ENCODE measurements around the gene ARL6IP4. TPM values are rescaled to one million over a fixed set of nuclear protein-coding genes. Genes with fewer than 3 reads are reported as not detected.
A peak's percentile ranks its signal among the peaks of the same experiment; 100 is the strongest.

Gene ARL6IP4
- total RNA-seq, 1 experiment from 2014 or later = 272 TPM

DNA sequence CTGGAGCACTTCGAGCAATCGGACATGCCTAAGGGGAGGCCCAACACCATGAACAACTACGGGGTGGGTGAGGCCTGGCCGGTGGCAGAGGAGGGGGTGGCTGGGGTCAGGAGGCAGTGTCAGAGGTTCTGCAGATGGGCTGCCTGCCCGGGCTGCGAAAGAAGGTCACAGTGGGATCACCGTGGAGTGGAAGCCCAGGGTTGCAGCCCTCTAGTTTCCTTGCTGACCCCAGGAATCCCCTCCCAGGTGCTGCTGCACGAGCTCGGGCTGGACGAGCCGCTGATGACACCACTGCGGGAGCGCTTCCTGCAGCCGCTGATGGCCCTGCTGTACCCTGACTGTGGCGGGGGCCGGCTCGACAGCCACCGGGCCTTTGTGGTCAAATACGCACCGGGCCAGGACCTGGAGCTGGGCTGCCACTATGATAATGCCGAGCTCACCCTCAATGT, 1.9 kb upstream of the ARL6IP4 start:
- no peak for DNase-seq (ENCODE audit: low read depth)

DNA sequence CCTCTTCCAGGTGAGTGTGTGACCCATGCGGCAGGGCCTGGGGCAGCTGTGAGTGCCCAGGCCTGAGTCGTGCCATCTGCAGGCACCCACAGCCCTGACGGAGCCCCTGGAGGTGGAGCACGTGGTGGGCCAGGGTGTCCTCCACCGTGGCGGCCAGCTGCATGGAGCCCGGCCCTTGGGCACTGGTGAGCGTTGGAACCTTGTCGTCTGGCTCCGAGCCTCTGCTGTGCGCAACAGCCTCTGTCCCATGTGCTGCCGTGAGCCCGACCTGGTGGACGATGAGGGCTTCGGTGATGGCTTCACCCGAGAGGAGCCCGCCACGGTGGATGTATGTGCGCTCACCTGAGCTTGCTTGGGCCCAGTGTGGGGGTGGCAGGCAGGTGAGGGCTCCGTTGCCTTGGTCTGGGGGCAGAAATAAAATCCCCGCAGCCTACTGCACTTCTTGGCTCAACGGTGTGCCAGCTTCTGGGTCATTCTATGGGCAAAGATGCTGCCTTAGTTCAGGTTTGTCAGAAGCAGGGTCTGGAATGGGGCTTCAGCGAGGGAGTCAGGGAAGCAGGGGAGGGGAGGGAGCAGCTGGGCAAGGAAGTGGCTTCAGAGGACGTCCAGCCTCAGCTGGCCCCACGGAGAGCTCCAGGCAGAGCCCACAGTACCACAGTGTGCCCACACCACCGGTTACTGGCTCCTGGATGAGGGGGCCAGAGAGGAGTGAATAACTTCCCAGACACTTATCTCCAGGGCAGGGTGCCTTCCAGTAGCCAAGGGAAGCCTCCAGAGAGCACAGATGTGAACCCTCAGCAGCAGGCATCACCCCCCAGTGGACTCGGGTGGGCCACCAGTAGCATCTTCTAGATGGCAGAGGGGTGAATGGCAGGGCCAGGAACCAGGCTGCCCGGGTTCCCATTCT, 1.2 kb upstream of the ARL6IP4 start:
- DNase-seq (ENCODE audit: low read depth) = no peak

DNA sequence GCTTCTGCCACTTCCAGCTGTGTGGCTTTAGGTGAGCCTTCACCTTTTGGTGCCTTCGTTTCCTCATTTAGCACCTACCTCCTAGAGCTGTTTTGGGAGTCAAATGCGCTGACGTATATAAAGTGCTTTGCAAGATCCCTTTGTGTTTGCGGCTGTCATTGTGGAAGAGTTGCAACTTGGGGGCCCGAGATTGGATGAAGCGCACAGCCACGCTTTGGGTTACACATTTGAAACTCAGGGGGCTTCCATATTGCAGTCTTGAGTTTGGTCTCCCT, 636 bp upstream of the ARL6IP4 start:
- DNase-seq (ENCODE audit: low read depth) = no peak

DNA sequence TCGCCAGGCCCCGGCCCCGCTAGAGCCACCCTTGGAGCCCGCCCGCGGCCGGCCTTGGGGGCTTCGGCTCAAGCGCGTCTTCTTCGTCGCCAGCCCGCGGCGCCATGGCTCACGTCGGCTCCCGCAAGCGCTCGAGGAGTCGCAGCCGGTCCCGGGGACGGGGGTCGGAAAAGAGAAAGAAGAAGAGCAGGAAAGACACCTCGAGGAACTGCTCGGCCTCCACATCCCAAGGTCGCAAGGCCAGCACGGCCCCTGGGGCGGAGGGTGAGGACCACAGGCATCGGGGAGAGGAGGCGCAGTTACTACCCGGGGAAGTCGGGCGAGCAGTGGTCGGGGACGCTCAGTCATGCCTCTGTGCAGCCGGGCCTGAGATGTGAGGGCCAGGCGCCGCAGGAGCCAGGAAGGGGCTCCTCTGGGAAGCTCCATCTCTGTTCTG, 573 bp downstream of the ARL6IP4 start:
- peak; percentile 9 for DNase-seq (ENCODE audit: low read depth)

DNA sequence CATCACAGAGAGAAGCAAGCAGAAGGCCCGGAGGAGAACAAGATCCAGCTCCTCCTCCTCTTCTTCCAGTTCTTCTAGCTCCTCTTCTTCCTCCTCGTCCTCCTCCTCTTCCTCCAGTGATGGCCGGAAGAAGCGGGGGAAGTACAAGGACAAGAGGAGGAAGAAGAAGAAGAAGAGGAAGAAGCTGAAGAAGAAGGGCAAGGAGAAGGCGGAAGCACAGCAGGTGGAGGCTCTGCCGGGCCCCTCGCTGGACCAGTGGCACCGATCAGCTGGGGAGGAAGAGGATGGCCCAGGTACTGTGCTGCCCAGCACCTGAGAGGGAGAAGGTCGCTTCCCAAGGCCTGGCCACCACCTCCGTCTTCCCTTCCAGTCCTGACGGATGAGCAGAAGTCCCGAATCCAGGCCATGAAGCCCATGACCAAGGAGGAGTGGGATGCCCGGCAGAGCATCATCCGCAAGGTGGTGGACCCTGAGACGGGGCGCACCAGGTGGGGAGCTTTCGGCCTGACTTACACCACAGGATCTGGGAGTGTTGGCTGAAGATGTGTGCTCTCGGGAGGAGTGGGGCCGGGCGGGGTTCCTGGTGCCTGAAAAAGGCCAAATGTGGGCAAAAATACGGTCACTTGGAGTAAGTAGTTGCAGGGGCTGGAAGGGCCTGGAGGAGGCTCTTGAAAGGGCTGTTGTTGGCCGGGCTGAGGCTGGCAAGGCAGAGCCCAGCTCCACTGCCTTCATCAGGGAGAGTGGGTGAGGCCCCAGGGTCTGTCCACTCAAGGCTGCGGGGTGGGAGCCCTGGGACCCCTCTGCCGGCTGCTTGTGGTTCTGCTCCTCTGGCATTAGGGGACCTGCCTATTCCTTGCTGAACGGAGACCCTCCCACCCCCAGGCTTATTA, 1.4 kb downstream of the ARL6IP4 start:
- no peak for DNase-seq (ENCODE audit: low read depth)

DNA sequence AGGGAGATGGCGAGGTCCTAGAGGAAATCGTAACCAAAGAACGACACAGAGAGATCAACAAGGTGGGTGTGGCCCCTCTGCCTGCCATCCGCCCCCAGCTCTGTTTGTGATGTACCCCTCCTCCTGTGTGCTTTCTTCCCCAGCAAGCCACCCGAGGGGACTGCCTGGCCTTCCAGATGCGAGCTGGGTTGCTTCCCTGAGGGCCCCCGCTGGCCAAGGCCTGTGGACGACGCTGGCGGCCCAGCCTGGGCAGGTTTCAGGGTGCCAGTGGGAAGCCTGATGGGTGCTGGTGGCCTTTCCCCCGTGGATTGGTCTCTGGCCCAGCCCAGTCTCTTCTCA, 2.0 kb downstream of the ARL6IP4 start:
- no peak for DNase-seq (ENCODE audit: low read depth)

DNA sequence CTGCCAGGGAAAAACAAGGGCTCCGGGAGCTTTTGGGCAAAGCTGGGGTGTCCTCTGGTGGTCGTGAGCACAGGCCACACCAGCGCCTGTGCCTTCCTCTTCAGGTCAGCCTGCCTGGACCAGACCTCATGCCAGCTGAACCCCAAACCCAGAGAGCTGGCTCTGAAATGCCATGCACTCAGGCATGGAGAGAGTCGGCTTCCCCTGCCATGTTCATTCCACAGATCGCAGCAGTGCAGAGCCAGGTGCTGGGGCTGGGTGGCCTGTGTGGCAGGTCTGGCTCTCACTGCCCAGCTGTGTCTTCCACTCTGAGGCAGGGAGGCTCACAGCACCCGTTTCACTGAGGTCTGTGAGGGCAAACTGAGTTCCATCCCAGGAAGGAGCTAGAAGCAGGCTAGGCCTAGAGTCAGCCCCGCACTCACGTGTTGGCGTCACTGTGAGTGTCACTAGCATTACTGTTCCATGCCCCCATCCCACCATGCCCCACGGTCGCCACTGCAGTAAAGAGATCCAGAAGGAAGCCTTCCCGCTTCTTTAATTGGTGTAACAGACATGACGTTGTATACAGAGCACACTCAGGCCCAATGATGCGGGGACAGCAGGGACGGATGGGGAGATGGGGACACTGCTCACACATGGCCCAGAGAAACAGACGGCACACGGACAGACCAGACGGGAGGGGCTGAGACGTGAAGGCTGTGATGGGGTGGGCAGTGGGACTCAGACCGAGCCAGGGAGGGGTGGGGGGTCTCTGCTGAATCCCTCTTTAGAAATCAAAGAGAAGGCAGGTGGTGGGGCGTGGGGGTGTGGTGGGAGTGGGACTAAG, 2.7 kb downstream of the ARL6IP4 start:
- DNase-seq (ENCODE audit: low read depth) = no peak

DNA sequence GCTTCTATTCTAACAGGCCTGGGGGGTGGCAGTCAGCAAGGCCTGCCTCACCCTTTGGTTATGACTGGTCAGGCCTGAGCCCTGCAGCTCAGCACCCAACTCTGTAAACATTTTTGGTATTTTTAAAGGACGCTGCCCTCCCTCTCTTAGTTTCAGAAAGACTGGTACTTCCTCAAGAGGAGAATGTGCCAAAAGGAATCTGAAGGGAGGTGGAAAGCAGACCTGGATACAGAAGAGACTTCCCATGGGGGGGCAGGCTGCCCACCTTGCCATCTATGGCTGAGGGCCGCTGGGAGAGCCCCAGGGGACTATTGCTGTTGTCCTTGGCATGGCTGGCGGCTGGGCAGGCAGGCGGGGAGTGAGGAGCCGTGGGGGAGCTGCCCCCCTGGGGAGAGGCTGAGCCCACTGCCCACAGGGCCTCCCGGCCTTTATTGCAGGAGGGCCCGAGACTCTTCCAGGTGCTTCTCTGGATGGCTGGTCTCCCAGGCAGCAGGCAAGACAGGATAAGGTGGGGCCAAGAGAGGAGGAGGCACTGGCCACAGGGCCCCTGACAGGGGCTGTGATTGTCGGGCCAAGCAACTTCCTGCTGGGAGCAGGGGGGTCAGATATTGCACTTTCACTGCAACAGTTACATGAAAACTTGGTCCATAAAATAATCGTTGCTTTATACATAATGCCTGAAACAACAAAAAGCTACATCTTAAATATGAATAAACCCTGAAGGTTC, 3.5 kb downstream of the ARL6IP4 start:
- DNase-seq (ENCODE audit: low read depth) = no peak

DNA sequence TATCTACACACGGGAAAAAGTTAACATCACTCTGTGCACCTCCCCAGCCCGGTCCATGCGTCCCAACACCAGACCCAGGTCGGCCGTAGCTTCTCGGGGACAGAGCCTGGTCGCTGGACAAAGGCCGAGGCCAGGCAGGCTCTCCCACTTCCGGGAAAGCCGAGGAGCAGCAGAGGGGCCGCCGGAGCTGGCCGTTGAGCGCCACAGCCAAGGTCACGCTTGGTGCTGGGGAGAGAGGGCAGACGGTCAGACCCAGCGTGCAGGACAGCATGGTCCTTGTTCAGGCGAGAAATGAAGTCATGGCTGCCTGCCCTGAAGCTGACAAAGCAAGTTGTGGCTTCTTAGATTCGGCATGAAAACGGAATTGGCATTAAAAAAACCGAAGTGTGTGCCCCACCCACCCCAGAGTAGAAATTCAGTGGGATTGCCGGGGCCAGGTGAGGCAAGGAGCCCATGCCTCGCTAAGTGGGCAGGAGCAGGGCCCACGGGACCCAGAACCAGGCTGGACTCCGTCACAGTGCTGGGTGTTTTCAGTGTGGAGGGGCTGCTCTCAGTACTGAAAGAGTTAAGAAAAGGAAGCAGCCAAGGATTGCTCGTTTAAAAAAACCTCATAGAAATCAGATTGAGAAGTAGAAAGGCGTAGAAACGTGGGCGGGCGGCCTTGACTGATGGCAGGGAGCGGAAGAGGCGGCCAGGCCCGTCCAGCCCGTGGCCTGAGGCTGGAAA, 4.3 kb downstream of the ARL6IP4 start:
- DNase-seq (ENCODE audit: low read depth) = no peak

DNA sequence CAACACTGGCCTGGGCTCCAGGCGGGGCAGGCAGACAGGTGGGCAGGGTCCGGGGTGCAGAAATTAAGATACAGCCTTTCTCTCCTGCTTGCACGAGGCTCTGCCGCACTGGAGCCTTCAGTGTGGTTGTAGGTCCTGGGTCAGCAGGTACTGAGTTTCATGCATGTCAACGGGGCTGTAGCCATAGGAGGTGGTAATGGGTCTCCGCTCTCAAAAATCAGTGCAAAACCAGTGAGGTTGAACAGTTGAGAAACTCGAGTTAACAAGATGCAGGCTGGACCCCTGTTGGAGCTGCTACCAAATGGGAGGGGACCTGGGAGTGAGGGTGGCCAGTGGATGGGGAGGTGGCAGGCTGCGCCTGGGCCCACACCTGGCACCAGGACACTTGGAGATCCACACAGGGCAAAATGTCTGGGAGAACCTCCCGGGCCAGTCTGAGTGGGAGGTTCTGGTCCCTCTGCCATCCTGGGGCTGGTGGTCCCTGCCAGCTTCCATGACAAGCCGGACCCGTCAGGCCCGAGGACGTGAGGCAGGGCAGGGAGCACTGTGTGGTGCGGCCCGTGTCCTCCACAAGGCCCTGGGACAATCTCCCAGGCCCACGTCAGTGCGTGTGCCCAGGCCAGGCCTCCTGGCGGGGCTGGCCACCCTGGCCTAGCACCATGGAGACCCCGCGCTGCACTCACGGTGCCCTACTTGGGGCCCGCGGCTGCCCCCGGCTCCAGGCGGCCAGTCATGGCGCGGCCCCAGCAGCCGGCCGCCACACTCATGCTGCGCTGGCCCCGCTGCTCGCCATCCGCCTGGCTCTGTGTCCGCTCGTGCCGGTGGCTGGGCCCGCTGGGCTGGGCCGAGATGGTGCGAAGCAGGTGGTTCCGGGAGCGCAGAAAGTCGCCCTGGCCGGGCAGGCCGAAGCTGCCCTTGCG, 5.1 kb downstream of the ARL6IP4 start:
- DNase-seq (ENCODE audit: low read depth) = no peak

DNA sequence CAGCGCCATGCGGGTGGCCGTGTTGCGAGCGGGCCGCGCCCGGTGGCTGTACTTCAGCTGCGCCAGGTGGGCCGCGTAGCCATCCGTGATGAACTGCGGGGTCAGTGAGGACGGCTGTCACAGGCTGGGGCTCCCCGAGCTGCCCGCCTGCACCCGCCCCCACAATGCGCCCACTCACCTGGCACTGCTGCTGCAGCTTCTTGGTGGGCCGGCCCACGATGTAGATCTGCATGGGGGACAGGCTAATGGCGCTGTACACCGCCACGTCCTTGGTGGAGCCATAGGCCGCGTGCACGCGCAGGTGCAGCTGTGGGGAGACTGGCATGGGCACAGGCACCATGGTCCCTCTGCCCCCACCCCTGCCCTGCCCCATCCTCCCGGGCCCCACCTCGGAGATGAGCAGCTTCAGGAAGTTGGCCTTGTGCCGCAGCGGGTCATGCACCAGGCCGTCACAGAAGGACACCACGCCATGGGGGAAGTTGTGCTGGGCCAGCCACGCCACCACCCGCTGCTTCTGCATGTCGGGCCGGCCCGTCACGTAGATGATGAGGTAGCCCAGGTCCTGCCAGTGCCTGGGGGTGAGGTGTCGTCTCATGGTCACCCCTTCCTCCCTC, 5.9 kb downstream of the ARL6IP4 start:
- no peak for DNase-seq (ENCODE audit: low read depth)

DNA sequence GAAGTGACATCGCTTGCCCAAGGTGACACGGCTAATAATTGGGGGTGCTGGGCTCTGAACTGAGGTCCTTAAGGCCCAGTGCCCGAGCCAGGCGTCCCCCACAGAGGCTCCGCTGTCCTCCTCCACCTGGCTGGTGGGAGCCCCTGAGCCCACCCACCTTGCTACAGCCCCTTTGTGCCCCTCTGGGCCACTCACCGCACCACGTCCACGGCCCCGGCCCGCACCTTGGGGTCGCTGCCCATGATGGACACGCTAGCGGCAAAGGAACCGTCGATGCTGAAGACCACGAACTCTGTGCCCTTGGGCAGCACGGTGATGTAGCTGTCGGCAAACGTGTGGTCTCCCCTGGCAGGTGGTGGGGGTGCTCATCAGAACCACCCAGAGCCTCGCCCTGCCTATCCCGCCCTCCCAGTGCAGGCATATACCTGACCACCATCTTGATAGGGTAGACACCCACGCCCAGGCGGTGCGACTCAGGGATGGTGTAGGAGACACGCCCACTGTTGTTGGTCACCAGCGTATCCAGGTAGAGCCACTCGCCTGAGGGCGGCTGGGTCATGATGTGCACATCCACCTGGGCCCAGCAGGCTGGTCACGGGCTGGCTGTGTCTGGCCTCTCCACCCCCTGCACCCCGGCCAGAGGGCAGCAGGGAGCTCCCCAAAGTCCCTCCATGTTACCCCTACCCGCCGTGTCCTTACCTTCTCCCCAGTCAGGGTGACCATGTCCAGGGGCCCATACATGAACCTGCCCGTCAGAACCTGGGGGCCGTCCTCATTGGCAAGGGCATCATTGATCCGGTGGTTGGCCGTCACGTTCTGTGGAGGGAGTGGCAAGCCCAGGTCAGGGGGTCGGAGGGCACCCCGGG, 6.8 kb downstream of the ARL6IP4 start:
- no peak for DNase-seq (ENCODE audit: low read depth)

DNA sequence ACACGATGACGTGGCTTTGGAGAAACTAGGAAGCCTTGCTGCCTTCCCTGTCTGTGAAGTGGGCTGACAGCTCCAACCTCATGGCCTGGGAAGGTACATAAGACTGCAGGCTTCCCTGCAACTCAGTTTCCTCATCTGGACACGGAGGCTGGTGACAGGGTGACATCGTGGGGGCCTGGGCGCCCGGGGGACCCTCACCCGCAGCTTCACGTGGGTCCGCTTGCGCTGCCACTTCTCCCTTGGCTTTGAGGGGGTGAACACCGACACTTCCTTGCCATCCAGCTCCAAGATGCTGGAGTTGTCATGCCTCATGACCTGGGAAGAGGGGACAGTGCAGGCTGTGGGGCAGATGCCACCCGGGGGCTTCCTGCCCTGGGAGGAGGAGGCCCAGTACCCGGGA, 7.6 kb downstream of the ARL6IP4 start:
- no peak for DNase-seq (ENCODE audit: low read depth)

DNA sequence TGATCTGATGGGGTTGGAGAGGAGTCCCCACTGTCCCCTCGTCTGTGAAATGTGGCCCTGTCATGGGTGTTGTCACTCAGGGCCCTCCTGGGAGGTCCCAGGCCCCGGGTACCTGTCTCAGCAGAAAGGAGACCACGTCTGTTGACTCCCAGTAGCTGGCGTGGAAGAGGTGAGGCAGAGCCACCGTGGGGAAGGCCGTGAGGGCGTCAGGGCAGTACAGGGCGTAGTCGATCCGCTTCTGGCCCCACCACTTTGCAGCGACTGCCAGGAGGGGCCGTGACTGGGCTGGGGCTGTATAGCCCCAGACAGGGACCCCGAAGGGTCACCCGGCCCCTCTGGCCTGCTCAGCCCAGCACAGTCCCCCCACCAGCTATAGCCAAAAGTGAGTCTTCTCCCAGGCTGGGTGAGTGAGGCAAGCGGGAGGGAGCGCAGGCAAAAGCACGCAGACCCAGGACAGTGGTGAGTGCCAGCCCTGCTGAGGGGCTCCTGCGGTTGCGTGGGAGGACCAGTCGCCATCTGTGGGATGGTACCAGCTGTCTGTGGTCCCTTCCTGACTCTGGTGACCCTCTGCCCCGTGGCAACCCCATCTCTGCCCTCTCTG, 8.2 kb downstream of the ARL6IP4 start:
- no peak for DNase-seq (ENCODE audit: low read depth)

DNA sequence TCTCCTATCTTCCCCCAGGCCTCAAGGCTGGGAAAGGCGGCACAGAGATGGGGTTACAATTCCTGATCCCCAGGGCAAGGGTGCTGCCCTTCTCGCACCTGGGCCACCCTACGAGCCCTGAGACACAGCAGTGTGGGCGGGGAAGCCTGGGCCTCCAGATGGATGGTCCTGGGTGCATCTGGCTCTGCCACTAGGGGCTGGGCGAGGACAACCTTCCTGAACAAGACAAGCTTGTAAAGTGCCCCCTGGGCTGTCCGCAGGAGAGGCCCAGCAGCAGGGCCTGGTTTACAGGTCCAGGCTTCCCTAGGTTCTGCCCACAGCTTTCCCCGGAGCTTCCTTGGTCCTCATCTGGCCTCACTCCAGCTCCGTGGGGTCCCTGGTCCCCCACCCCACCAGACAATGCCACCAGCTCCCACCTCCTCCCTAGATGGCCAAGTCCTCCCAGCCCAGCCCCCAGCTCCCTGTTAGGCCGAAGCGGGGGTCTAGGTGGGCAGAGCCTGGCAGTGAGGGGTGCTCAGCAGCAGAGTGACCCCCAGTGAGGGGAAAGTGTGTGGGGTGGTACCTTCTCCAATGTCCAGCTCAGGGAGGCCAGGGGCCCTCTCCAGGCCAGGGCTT, 8.9 kb downstream of the ARL6IP4 start:
- DNase-seq (ENCODE audit: low read depth) = no peak

DNA sequence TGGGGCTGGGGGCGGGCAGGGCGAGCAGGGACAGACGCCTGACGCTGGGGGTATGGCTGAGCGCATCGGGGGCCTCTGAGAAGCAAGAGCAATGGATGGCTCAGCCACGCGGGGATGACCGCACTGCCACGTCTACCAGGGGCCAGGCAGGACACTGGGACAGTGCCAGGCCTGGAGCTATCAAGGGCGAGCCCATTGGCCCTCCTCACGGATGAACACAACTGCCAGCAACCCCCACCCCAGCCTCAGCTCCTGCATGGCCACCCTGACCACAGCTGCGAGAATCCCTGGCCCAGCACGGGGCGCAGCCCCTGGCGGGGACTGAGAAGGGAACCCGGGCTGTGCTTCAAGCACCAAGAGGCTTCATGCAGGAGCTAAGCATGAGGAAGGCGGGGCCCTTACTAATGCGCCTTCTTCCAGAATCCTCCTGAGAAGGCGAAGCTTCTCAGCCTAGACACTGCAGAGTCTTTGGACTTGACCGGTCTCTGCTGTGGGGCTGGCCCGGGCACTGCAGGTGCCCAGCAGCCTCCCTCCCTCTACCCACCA, 9.5 kb downstream of the ARL6IP4 start:
- no peak for DNase-seq (ENCODE audit: low read depth)

DNA sequence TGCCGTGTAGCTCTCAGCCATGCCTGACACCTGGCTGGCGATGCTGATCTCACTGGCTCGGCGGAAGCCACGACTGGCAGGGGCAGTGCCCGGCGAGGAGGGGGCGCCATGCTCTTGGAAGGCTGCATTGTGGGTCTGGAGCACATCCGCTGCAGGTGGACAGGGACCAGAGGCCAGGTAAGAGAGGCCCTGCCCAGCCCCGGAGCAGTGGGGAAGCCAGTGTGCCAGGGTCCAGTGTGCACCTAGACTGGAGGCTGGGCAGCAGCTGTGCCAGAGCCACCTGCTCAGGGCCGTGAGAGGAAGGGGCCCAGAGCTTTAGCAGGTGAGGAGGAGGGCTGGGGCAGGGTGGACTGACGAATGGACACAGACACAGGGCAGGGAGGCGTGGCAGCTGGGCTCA, 10.1 kb downstream of the ARL6IP4 start:
- DNase-seq (ENCODE audit: low read depth) = no peak
